Measurements from ENCODE around the gene MPPED2.

GRCh38 chr11:30411383-30411782, 174.8 kb downstream of the MPPED2 start:
- TF ChIP-seq CTCF (IDR thresholded peaks at IDR 0.05; ENCODE audit: extremely low read depth in 1 of 2, insufficient read depth in 1 of 2, low read depth in 1 of 2, low read length in 2 of 2) (no peak), POLR2A (IDR thresholded peaks at IDR 0.05; ENCODE audit: low read depth, low read length) (no peak), POLR2AphosphoS5 (IDR thresholded peaks at IDR 0.05; ENCODE audit: insufficient read depth, low read depth, low read length) (no peak), JUN (IDR thresholded peaks at IDR 0.05; ENCODE audit: borderline replicate concordance, insufficient read depth, insufficient read length, low read depth) (no peak), MAX (IDR thresholded peaks at IDR 0.05; ENCODE audit: insufficient read depth, insufficient read length) (no peak), MYC (IDR thresholded peaks at IDR 0.05; ENCODE audit: low read depth, low read length) (no peak), EZH2 (IDR thresholded peaks at IDR 0.05; ENCODE audit: borderline replicate concordance, low read depth, low read length, severe bottlenecking) (no peak), GATA2 (IDR thresholded peaks at IDR 0.05; ENCODE audit: insufficient read depth, insufficient read length, low read depth, low read length) (no peak), FOS (IDR thresholded peaks at IDR 0.05; ENCODE audit: borderline replicate concordance, insufficient read depth, low read length) (no peak)
